ENCODE results near the gene MET. TPM values are rescaled to one million over a fixed set of nuclear protein-coding genes. Genes with fewer than 3 reads are reported as not detected.

MET gene
- total RNA-seq, 2 donors from 2014 or later, result 2.5 to 7.3 TPM

DNA sequence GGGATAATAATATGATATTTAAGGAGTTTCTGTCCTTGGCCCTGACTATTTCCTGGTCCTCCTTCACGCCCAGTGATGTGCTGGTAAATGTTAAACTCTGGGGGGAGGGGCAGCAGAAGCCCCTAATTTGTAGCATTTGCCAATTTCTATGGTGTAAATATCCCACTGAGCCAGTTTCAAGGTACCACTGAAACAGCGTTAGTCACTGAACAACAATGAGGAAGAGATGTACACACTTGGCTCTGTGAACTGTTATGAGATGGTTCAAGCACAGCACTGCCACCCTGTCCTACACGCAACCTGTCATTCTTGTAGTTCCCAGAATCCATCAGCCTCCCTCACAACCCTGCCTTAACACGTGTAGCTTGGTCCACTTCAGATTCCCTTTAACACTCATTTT lies 39.8 kb downstream of the MET start:
- peaks cover 2% of the 10 kb centered on the region for H3K27me3 Mint-ChIP-seq (ENCODE audit: insufficient read depth)

DNA sequence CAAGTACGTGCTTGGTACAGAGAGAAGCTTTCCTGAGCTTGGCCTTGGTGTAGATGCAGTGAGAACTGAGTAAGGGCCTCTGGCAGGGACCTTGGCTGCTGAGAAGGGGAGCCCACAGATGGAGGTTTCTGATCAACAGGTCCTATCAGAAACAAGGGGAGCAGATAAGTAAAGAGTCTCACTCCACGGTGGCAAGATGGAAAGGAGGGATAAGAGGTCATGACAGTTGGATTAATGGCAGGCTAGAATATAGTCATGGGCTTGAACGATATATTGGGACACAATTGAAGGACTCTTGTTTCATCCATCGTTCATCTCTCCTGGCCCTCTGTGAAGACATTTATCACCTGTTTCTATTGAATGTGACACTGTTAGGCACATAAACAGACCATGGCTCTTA lies 41.5 kb downstream of the MET start:
- H3K4me1 Mint-ChIP-seq, result peaks cover 24% of the 10 kb centered on the region
- DNase-seq, result no peak
- no peak overlapping the region for H3K9ac ChIP-seq (ENCODE audit: extremely low read depth, low read length, poor library complexity, severe bottlenecking)
- H3K27me3 ChIP-seq (ENCODE audit: control insufficient read depth, insufficient read depth, low read length, poor library complexity, severe bottlenecking), result no peaks in the 10 kb centered on the region
- peaks cover 2% of the 10 kb centered on the region for H3K27me3 Mint-ChIP-seq (ENCODE audit: insufficient read depth)
- WGBS, 2 experiments (ENCODE audit: insufficient coverage in 1 of 2, insufficient read length in 1 of 2), result 88 to 99% methylated on average over 3 to 4 of the region's 4 CpGs
- TF ChIP-seq, protein P1, sequence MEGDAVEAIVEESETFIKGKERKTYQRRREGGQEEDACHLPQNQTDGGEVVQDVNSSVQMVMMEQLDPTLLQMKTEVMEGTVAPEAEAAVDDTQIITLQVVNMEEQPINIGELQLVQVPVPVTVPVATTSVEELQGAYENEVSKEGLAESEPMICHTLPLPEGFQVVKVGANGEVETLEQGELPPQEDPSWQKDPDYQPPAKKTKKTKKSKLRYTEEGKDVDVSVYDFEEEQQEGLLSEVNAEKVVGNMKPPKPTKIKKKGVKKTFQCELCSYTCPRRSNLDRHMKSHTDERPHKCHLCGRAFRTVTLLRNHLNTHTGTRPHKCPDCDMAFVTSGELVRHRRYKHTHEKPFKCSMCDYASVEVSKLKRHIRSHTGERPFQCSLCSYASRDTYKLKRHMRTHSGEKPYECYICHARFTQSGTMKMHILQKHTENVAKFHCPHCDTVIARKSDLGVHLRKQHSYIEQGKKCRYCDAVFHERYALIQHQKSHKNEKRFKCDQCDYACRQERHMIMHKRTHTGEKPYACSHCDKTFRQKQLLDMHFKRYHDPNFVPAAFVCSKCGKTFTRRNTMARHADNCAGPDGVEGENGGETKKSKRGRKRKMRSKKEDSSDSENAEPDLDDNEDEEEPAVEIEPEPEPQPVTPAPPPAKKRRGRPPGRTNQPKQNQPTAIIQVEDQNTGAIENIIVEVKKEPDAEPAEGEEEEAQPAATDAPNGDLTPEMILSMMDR (conservative IDR thresholded peaks at IDR 0.05), result no peak
- no peak overlapping the region for H3K27ac Mint-ChIP-seq
- no peak overlapping the region for H3K4me3 ChIP-seq (ENCODE audit: low read length)
- H3K9me3 Mint-ChIP-seq, result peaks cover 8% of the 10 kb centered on the region
- no peak overlapping the region for H3K4me3 Mint-ChIP-seq
- no peak overlapping the region for H3K27ac ChIP-seq (ENCODE audit: low read depth, low read length)
- no peaks in the 10 kb centered on the region for H3K36me3 Mint-ChIP-seq (ENCODE audit: low read depth)
- H3K36me3 ChIP-seq (ENCODE audit: control insufficient read depth, insufficient read depth, low read length), result no peaks in the 10 kb centered on the region
- peaks cover 8% of the 10 kb centered on the region for H3K4me1 ChIP-seq (ENCODE audit: control insufficient read depth, insufficient read depth, low read length)
- no peaks in the 10 kb centered on the region for H3K9me3 ChIP-seq (ENCODE audit: control insufficient read depth, low read length)

More for the DNA sequence above, 39.8 kb downstream of the MET start:
- no peak overlapping the region for H3K27ac Mint-ChIP-seq
- peaks cover 8% of the 10 kb centered on the region for H3K9me3 Mint-ChIP-seq
- Histone ChIP-seq H3K9me3 (ENCODE audit: control insufficient read depth, low read length) (no peaks in the 10 kb centered on the region), H3K27ac (ENCODE audit: low read depth, low read length) (no peak overlapping the region), H3K27me3 (ENCODE audit: control insufficient read depth, insufficient read depth, low read length, poor library complexity, severe bottlenecking) (no peaks in the 10 kb centered on the region), H3K4me1 (ENCODE audit: control insufficient read depth, insufficient read depth, low read length) (peaks cover 12% of the 10 kb centered on the region), H3K9ac (ENCODE audit: extremely low read depth, low read length, poor library complexity, severe bottlenecking) (no peak overlapping the region), H3K4me3 (ENCODE audit: low read length) (no peak overlapping the region), H3K36me3 (ENCODE audit: control insufficient read depth, insufficient read depth, low read length) (no peaks in the 10 kb centered on the region)
- no peak for DNase-seq
- no peaks in the 10 kb centered on the region for H3K36me3 Mint-ChIP-seq (ENCODE audit: low read depth)
- H3K4me1 Mint-ChIP-seq, result peaks cover 35% of the 10 kb centered on the region
- 94 to 97% methylated on average over 3 to 4 of the region's 4 CpGs for WGBS, 2 experiments (ENCODE audit: insufficient coverage in 1 of 2, insufficient read length in 1 of 2)
- TF ChIP-seq, protein P1 (conservative IDR thresholded peaks at IDR 0.05), result no peak
- no peak overlapping the region for H3K4me3 Mint-ChIP-seq

DNA sequence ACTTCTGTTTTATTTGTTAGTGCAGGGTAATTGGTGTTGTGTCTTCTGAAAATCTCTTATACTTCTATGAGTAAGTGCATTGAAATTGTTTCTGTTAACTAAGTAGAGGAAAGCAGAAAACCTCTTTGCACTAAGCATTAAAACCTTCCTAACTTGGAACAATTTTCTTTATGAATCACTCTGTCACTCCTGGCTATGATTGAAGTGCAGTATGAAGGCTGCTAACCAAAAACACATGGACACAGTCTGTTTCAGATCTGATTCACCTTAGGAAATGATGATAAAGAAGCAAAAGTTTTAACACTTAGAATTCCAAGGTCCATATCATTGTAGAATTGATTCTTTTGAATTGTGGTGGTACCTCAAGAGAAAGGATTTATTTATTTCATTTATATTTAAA lies 41.9 kb downstream of the MET start:
- Mint-ChIP-seq H3K27ac (no peak overlapping the region), H3K4me1 (peaks cover 22% of the 10 kb centered on the region), H3K9me3 (peaks cover 8% of the 10 kb centered on the region), H3K27me3 (ENCODE audit: insufficient read depth) (peaks cover 2% of the 10 kb centered on the region), H3K4me3 (no peak overlapping the region), H3K36me3 (ENCODE audit: low read depth) (no peaks in the 10 kb centered on the region)
- no peaks in the 10 kb centered on the region for H3K36me3 ChIP-seq (ENCODE audit: control insufficient read depth, insufficient read depth, low read length)
- H3K27me3 ChIP-seq (ENCODE audit: control insufficient read depth, insufficient read depth, low read length, poor library complexity, severe bottlenecking), result no peaks in the 10 kb centered on the region
- DNase-seq, result no peak
- no peak overlapping the region for H3K27ac ChIP-seq (ENCODE audit: low read depth, low read length)
- peaks cover 8% of the 10 kb centered on the region for H3K4me1 ChIP-seq (ENCODE audit: control insufficient read depth, insufficient read depth, low read length)
- H3K4me3 ChIP-seq (ENCODE audit: low read length), result no peak overlapping the region
- H3K9me3 ChIP-seq (ENCODE audit: control insufficient read depth, low read length), result no peaks in the 10 kb centered on the region
- TF ChIP-seq, protein P1 (conservative IDR thresholded peaks at IDR 0.05), result no peak
- no peak overlapping the region for H3K9ac ChIP-seq (ENCODE audit: extremely low read depth, low read length, poor library complexity, severe bottlenecking)
